DMS114 treated with DMSO at 0.1 percent for 48 hours (cell line): ENCODE measurements around the gene WAS.
A peak's percentile ranks its signal among the peaks of the same experiment; 100 is the strongest.
"Not testable (repeated sequence)": the region's sequence is repeated elsewhere in the genome, so short reads cannot be mapped to it uniquely, and the experiment has no call there.

ENCODE experiments used
- DNase-seq: peaks from one replicate; lab custom pipeline; 2025; ENCODE audit not compliant: unreplicated experiment; lab: John Stamatoyannopoulos, UW

WAS gene

GRCh38 chrX:48684134-48684533, 535 bp downstream of the WAS start:
- DNase-seq: no peak

GRCh38 chrX:48685416-48685815, 1.8 kb downstream of the WAS start:
- no peak for DNase-seq

GRCh38 chrX:48688531-48689150, 5.0 kb downstream of the WAS start:
- no peak for DNase-seq

- DNase-seq: no peak
These were observed 5.8 kb downstream of the WAS start for GRCh38 chrX:48689208-48689920.

GRCh38 chrX:48691746-48692145, 8.1 kb downstream of the WAS start:
- DNase-seq: not testable (repeated sequence)

- no peak for DNase-seq
These were observed 11.4 kb downstream of the WAS start for GRCh38 chrX:48694776-48695533.

GRCh38 chrX:48695534-48695896, 11.9 kb downstream of the WAS start:
- no peak for DNase-seq

- DNase-seq: no peak
These were observed 12.3 kb downstream of the WAS start for GRCh38 chrX:48695925-48696300.

- peak; percentile 65 for DNase-seq
These were observed 12.8 kb downstream of the WAS start, which contains the start of gene SUV39H1 for GRCh38 chrX:48696301-48696908. SUV39H1 (plus strand) TSS chrX:48696734; CDS start chrX:48696785, 51 bp downstream.

GRCh38 chrX:48696909-48697727, 13.5 kb downstream of the WAS start:
- no peak for DNase-seq

- no peak for DNase-seq
These were observed 14.7 kb downstream of the WAS start for GRCh38 chrX:48698306-48698705.

GRCh38 chrX:48700246-48700645, 16.6 kb downstream of the WAS start:
- DNase-seq: no peak

GRCh38 chrX:48700951-48701653, 17.5 kb downstream of the WAS start:
- no peak for DNase-seq

- DNase-seq: no peak
These were observed 18.4 kb downstream of the WAS start for GRCh38 chrX:48702032-48702431.

- no peak for DNase-seq
These were observed 19.1 kb downstream of the WAS start for GRCh38 chrX:48702716-48703115.

- no peak for DNase-seq
These were observed 19.6 kb downstream of the WAS start for GRCh38 chrX:48703228-48703627.

- DNase-seq: no peak
These were observed 20.3 kb downstream of the WAS start for GRCh38 chrX:48703642-48704481.

- DNase-seq: no peak
These were observed 22.3 kb downstream of the WAS start for GRCh38 chrX:48705871-48706270.

- no peak for DNase-seq
These were observed 26.0 kb downstream of the WAS start for GRCh38 chrX:48709522-48710112.
